ENCODE measurements around the gene SORCS2. TPM values are rescaled to one million over a fixed set of nuclear protein-coding genes. Genes with fewer than 3 reads are reported as not detected.
A peak's percentile ranks its signal among the peaks of the same experiment; 100 is the strongest.

SORCS2 gene
- total and polyA plus RNA-seq, 4 donors: 0.05 to 8.4 (median 1.8) TPM

DNA sequence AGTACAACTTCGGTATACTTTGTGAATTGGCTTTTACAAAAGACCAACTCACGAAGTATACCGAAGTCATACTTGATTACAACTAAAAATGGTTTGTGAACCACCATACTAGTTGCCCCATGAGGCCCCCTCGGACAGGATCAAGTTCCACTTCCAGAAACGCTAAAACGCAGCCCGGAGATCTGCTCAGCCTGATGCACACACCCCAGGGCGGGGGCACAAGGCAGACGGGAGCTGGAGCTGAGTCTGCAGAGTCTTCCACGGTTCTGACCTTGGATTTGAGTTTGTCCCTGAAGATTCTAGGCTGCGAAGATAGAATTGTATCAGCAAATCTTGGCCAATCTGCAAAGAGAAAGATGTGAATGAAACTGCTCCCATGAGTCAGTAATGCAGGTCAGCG lies 118.1 kb downstream of the SORCS2 start:
- no peak for ATAC-seq (ENCODE audit: low FRiP score)
- Histone ChIP-seq H3K27me3 (ENCODE audit: control insufficient read depth in 1 of 2, insufficient read depth in 2 of 2, low read length in 1 of 2) (no peaks in the 10 kb centered on the region), H3K4me1 (ENCODE audit: control insufficient read depth in 1 of 2, insufficient read depth in 2 of 2, low read length in 2 of 2) (no peaks in the 10 kb centered on the region), H3K9me3 (ENCODE audit: control insufficient read depth, low read length) (no peaks in the 10 kb centered on the region), H3K27ac (ENCODE audit: low read depth in 1 of 2, low read length in 2 of 2) (no peak overlapping the region), H3K4me3 (ENCODE audit: low read length in 2 of 2) (no peak overlapping the region), H3K36me3 (ENCODE audit: control insufficient read depth in 1 of 2, insufficient read depth in 2 of 2, low read length in 1 of 2) (no peaks in the 10 kb centered on the region)
- intact Hi-C loops (cut with DNase I): no loop called here
- 87 to 88% methylated on average over 12 of the region's 12 CpGs for WGBS, 2 donors
- no peak for DNase-seq

- ATAC-seq (ENCODE audit: low FRiP score) (no peak), DNase-seq (no peak)
- no peak overlapping the region for H3K27ac ChIP-seq (ENCODE audit: low read depth in 1 of 2, low read length in 2 of 2)
- no peaks in the 10 kb centered on the region for H3K9me3 ChIP-seq (ENCODE audit: control insufficient read depth, low read length)
- no peaks in the 10 kb centered on the region for H3K36me3 ChIP-seq (ENCODE audit: control insufficient read depth in 1 of 2, insufficient read depth in 2 of 2, low read length in 1 of 2)
- H3K4me1 ChIP-seq (ENCODE audit: control insufficient read depth in 1 of 2, insufficient read depth in 2 of 2, low read length in 2 of 2): no peaks in the 10 kb centered on the region
- intact Hi-C loops (cut with DNase I): no loop called here
- 82 to 85% methylated on average over 8 of the region's 8 CpGs for WGBS, 2 donors
- H3K4me3 ChIP-seq (ENCODE audit: low read length in 2 of 2): no peak overlapping the region
- H3K27me3 ChIP-seq (ENCODE audit: control insufficient read depth in 1 of 2, insufficient read depth in 2 of 2, low read length in 1 of 2): no peaks in the 10 kb centered on the region
Measured at GRCh38 chr4:7311205-7311604, 118.9 kb downstream of the SORCS2 start.

- H3K9me3 ChIP-seq (ENCODE audit: control insufficient read depth, low read length): no peaks in the 10 kb centered on the region
- intact Hi-C loops (cut with DNase I): no loop called here
- 95 to 97% methylated on average over 7 of the region's 7 CpGs for WGBS, 2 donors
- ATAC-seq (ENCODE audit: low FRiP score) (no peak), DNase-seq (no peak)
- no peak overlapping the region for H3K4me3 ChIP-seq (ENCODE audit: low read length in 2 of 2)
- H3K27ac ChIP-seq (ENCODE audit: low read depth in 1 of 2, low read length in 2 of 2): no peak overlapping the region
- no peaks in the 10 kb centered on the region for H3K4me1 ChIP-seq (ENCODE audit: control insufficient read depth in 1 of 2, insufficient read depth in 2 of 2, low read length in 2 of 2)
- no peaks in the 10 kb centered on the region for H3K36me3 ChIP-seq (ENCODE audit: control insufficient read depth in 1 of 2, insufficient read depth in 2 of 2, low read length in 1 of 2)
- H3K27me3 ChIP-seq (ENCODE audit: control insufficient read depth in 1 of 2, insufficient read depth in 2 of 2, low read length in 1 of 2): no peaks in the 10 kb centered on the region
Measured at GRCh38 chr4:7312691-7313090, 120.4 kb downstream of the SORCS2 start.

GRCh38 chr4:7313347-7313811 lies 121.0 kb downstream of the SORCS2 start:
- DNase-seq (no peak), ATAC-seq (ENCODE audit: low FRiP score) (peak; percentile 28)
- WGBS, 2 donors: 92 to 94% methylated on average over 14 of the region's 14 CpGs
- no peak overlapping the region for H3K27ac ChIP-seq (ENCODE audit: low read depth in 1 of 2, low read length in 2 of 2)
- peaks cover 3% of the 10 kb centered on the region for H3K9me3 ChIP-seq (ENCODE audit: control insufficient read depth, low read length)
- intact Hi-C loops (cut with DNase I): no loop called here
- no peaks in the 10 kb centered on the region for H3K36me3 ChIP-seq (ENCODE audit: control insufficient read depth in 1 of 2, insufficient read depth in 2 of 2, low read length in 1 of 2)
- no peaks in the 10 kb centered on the region for H3K4me1 ChIP-seq (ENCODE audit: control insufficient read depth in 1 of 2, insufficient read depth in 2 of 2, low read length in 2 of 2)
- no peak overlapping the region for H3K4me3 ChIP-seq (ENCODE audit: low read length in 2 of 2)
- H3K27me3 ChIP-seq (ENCODE audit: control insufficient read depth in 1 of 2, insufficient read depth in 2 of 2, low read length in 1 of 2): no peaks in the 10 kb centered on the region

DNA sequence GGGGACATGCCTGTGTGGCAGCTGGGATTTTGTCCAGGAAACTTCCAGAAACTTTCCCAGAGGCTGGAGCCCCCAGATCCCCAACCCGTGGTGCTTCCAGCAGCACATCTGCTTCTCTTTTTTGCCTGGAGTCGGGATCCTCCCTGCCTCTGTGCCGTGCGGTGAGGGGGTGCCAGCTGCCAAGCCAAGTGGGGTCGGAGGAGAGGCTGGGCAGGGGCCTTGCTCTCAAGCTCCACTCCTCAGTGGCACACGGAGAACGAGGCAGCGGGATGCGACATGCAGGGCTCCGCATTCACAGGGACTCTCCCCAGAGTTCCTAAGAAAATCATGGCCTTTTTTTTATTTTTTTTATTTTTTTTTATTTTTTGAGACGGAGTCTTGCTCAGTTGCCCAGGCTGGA lies 121.7 kb downstream of the SORCS2 start:
- Histone ChIP-seq H3K36me3 (ENCODE audit: control insufficient read depth in 1 of 2, insufficient read depth in 2 of 2, low read length in 1 of 2) (no peaks in the 10 kb centered on the region), H3K4me3 (ENCODE audit: low read length in 2 of 2) (no peak overlapping the region), H3K27ac (ENCODE audit: low read depth in 1 of 2, low read length in 2 of 2) (no peak overlapping the region), H3K4me1 (ENCODE audit: control insufficient read depth in 1 of 2, insufficient read depth in 2 of 2, low read length in 2 of 2) (no peaks in the 10 kb centered on the region), H3K9me3 (ENCODE audit: control insufficient read depth, low read length) (peaks cover 5% of the 10 kb centered on the region), H3K27me3 (ENCODE audit: control insufficient read depth in 1 of 2, insufficient read depth in 2 of 2, low read length in 1 of 2) (no peaks in the 10 kb centered on the region)
- ATAC-seq (ENCODE audit: low FRiP score) (no peak), DNase-seq (no peak)
- 94% methylated on average over 11 of the region's 11 CpGs for WGBS, 2 donors
- intact Hi-C loops (cut with DNase I): no loop called here

GRCh38 chr4:7315286-7315685 lies 122.9 kb downstream of the SORCS2 start:
- Histone ChIP-seq H3K9me3 (ENCODE audit: control insufficient read depth, low read length) (peaks cover 5% of the 10 kb centered on the region), H3K4me3 (ENCODE audit: low read length in 2 of 2) (no peak overlapping the region), H3K27me3 (ENCODE audit: control insufficient read depth in 1 of 2, insufficient read depth in 2 of 2, low read length in 1 of 2) (no peaks in the 10 kb centered on the region), H3K27ac (ENCODE audit: low read depth in 1 of 2, low read length in 2 of 2) (no peak overlapping the region), H3K4me1 (ENCODE audit: control insufficient read depth in 1 of 2, insufficient read depth in 2 of 2, low read length in 2 of 2) (no peaks in the 10 kb centered on the region), H3K36me3 (ENCODE audit: control insufficient read depth in 1 of 2, insufficient read depth in 2 of 2, low read length in 1 of 2) (no peaks in the 10 kb centered on the region)
- WGBS, 2 donors: 89 to 92% methylated on average over 4 of the region's 4 CpGs
- ATAC-seq (ENCODE audit: low FRiP score) (no peak), DNase-seq (no peak)
- intact Hi-C loops (cut with DNase I): no loop called here

- WGBS, 2 donors: 86 to 88% methylated on average over 1 of the region's 1 CpG
- Histone ChIP-seq H3K9me3 (ENCODE audit: control insufficient read depth, low read length) (peaks cover 6% of the 10 kb centered on the region), H3K4me3 (ENCODE audit: low read length in 2 of 2) (no peak overlapping the region), H3K27ac (ENCODE audit: low read depth in 1 of 2, low read length in 2 of 2) (no peak overlapping the region), H3K36me3 (ENCODE audit: control insufficient read depth in 1 of 2, insufficient read depth in 2 of 2, low read length in 1 of 2) (no peaks in the 10 kb centered on the region), H3K4me1 (ENCODE audit: control insufficient read depth in 1 of 2, insufficient read depth in 2 of 2, low read length in 2 of 2) (no peaks in the 10 kb centered on the region), H3K27me3 (ENCODE audit: control insufficient read depth in 1 of 2, insufficient read depth in 2 of 2, low read length in 1 of 2) (no peaks in the 10 kb centered on the region)
- ATAC-seq (ENCODE audit: low FRiP score): no peak
- no peak for DNase-seq
- intact Hi-C loops (cut with DNase I): no loop called here
Measured at GRCh38 chr4:7315935-7316334, 123.6 kb downstream of the SORCS2 start.

- DNase-seq (no peak), ATAC-seq (ENCODE audit: low FRiP score) (no peak)
- intact Hi-C loops (cut with DNase I): no loop called here
- H3K27me3 ChIP-seq (ENCODE audit: control insufficient read depth in 1 of 2, insufficient read depth in 2 of 2, low read length in 1 of 2): no peaks in the 10 kb centered on the region
- H3K4me1 ChIP-seq (ENCODE audit: control insufficient read depth in 1 of 2, insufficient read depth in 2 of 2, low read length in 2 of 2): no peaks in the 10 kb centered on the region
- H3K9me3 ChIP-seq (ENCODE audit: control insufficient read depth, low read length): peaks cover 6% of the 10 kb centered on the region
- H3K4me3 ChIP-seq (ENCODE audit: low read length in 2 of 2): no peak overlapping the region
- WGBS, 2 donors: 86 to 92% methylated on average over 4 of the region's 4 CpGs
- H3K36me3 ChIP-seq (ENCODE audit: control insufficient read depth in 1 of 2, insufficient read depth in 2 of 2, low read length in 1 of 2): no peaks in the 10 kb centered on the region
- H3K27ac ChIP-seq (ENCODE audit: low read depth in 1 of 2, low read length in 2 of 2): no peak overlapping the region
Measured at GRCh38 chr4:7319024-7319423, 126.7 kb downstream of the SORCS2 start.

DNA sequence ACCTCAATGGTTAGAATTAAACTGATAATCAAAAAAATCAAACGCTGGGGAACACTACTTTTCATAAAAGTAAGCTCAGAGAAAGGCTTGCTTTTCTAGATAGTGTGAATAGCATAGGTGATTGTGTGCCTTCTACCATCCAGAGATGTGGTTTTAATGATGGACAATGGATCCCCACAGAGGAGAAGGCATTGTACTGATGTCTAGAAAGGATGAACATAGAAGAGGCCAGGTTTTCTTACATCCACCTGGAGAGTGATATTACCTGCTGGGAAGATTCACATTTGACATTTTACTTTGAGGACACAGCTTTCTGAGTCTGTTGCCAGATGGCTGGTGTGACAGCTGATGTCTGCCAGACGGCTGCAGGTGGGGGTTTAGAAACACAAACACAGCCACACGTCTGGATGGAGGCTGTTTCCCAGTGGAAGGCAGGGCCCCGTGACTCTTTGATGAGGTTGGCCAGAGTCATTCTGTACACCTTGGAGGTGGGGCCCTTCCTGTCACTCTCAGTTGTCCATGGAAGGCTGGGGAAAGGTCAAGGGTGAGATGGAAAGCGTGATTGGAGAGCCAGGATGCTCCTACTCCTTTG lies 128.0 kb downstream of the SORCS2 start:
- Histone ChIP-seq H3K27me3 (ENCODE audit: control insufficient read depth in 1 of 2, insufficient read depth in 2 of 2, low read length in 1 of 2) (no peaks in the 10 kb centered on the region), H3K4me1 (ENCODE audit: control insufficient read depth in 1 of 2, insufficient read depth in 2 of 2, low read length in 2 of 2) (no peaks in the 10 kb centered on the region), H3K36me3 (ENCODE audit: control insufficient read depth in 1 of 2, insufficient read depth in 2 of 2, low read length in 1 of 2) (no peaks in the 10 kb centered on the region), H3K27ac (ENCODE audit: low read depth in 1 of 2, low read length in 2 of 2) (no peak overlapping the region), H3K4me3 (ENCODE audit: low read length in 2 of 2) (no peak overlapping the region), H3K9me3 (ENCODE audit: control insufficient read depth, low read length) (peaks cover 6% of the 10 kb centered on the region)
- 57 to 58% methylated on average over 5 of the region's 5 CpGs for WGBS, 2 donors
- DNase-seq (no peak), ATAC-seq (ENCODE audit: low FRiP score) (no peak)
- intact Hi-C loops (cut with DNase I): no loop called here

Measured in aorta (tissue), 5 donors.